Measurements from ENCODE around the gene AKAP13.

DNA sequence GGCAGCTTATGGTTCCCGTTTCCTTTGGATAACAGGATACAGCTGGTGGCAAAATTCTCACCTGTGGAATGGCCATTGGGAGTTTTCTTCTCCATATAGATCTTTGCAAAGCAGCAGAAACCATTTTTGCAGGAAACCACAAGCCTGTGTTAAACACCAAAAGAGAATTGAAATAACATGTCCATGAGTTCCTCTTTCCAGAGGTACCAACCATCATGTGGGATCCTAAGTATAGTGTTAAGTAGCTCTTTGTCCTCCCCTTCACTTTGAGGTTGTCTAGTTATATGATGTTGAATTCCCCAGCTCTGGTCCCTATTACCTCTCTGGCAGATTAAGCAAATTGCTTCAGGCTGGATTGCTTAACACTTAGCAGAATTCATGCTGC is 94.9 kb downstream of the AKAP13 start:
- TF ChIP-seq YY1 (IDR thresholded peaks at IDR 0.05; ENCODE audit: insufficient read depth, insufficient replicate concordance, low read depth, low read length) (no peak), CTCF (CRISPR knock-in tag; IDR thresholded peaks at IDR 0.05) (no peak), EP300 (IDR thresholded peaks at IDR 0.05; ENCODE audit: low read depth in 2 of 2, low read length in 2 of 2) (no peak), EP300 (CRISPR knock-in tag; IDR thresholded peaks at IDR 0.05; ENCODE audit: borderline replicate concordance) (no peak), ZNF501 (CRISPR knock-in tag; IDR thresholded peaks at IDR 0.05) (no peak), HNRNPUL1 (IDR thresholded peaks at IDR 0.05; ENCODE audit: low read depth, low read length) (no peak), TAF1 (CRISPR knock-in tag; IDR thresholded peaks at IDR 0.05) (no peak)
